ENCODE data around the gene SIAH2. TPM values are rescaled to one million over a fixed set of nuclear protein-coding genes. Genes with fewer than 3 reads are reported as not detected.

SIAH2 gene
- total and polyA plus RNA-seq, 2 experiments from 2014 or later = 6.3 to 28.8 TPM

DNA sequence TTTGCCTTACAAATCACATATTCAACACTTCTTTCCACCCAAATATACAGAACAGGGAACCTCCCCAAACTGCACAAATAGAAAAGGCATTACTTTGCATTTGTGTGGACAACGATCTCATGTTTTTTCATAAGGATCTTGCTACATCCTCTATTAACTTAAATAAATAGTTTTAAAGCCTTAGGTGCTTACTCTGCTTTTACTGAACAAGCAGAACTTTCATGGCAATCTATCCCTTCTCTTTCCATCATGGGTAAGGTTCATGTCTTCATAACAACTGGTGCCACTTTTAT lies 18.1 kb downstream of the SIAH2 start:
- Histone ChIP-seq H2AFZ (no peak overlapping the region), H3K9me2 (ENCODE audit: insufficient read depth) (no peaks in the 10 kb centered on the region), H4K20me1 (replicated peaks; ENCODE audit: insufficient read depth) (no peaks in the 10 kb centered on the region), H3K36me3 (ENCODE audit: insufficient read depth) (no peaks in the 10 kb centered on the region), H3K27me3 (ENCODE audit: insufficient read depth) (no peaks in the 10 kb centered on the region), H3K4me2 (no peak overlapping the region), H3F3A (replicated peaks; ENCODE audit: low read depth) (no peaks in the 10 kb centered on the region), H3K79me2 (replicated peaks; ENCODE audit: insufficient read depth) (peaks cover 8% of the 10 kb centered on the region), H3K4me3 (no peak overlapping the region), H3K27ac (ENCODE audit: low read depth) (no peak overlapping the region), H3K4me1 (ENCODE audit: insufficient read depth) (peaks cover 6% of the 10 kb centered on the region; the same call in 1 of the 2 replicates)
- Mint-ChIP-seq H3K27ac (no peak overlapping the region), H3K36me3 (ENCODE audit: low read depth) (no peaks in the 10 kb centered on the region), H3K4me1 (peaks cover 5% of the 10 kb centered on the region), H3K27me3 (ENCODE audit: insufficient read depth, low read depth, poor library complexity) (no peaks in the 10 kb centered on the region), H3K4me3 (no peak overlapping the region), H3K9me3 (no peaks in the 10 kb centered on the region)
- DNase-seq (ENCODE audit: low spot score) (no peak), ATAC-seq (no peak)
- TF ChIP-seq EZH2phosphoT487 (IDR thresholded peaks at IDR 0.05; ENCODE audit: unreplicated experiment) (no peak), EZH2 (IDR thresholded peaks at IDR 0.05; ENCODE audit: low read depth, unreplicated experiment) (no peak), JUNB (IDR thresholded peaks at IDR 0.05; ENCODE audit: unreplicated experiment) (no peak)

DNA sequence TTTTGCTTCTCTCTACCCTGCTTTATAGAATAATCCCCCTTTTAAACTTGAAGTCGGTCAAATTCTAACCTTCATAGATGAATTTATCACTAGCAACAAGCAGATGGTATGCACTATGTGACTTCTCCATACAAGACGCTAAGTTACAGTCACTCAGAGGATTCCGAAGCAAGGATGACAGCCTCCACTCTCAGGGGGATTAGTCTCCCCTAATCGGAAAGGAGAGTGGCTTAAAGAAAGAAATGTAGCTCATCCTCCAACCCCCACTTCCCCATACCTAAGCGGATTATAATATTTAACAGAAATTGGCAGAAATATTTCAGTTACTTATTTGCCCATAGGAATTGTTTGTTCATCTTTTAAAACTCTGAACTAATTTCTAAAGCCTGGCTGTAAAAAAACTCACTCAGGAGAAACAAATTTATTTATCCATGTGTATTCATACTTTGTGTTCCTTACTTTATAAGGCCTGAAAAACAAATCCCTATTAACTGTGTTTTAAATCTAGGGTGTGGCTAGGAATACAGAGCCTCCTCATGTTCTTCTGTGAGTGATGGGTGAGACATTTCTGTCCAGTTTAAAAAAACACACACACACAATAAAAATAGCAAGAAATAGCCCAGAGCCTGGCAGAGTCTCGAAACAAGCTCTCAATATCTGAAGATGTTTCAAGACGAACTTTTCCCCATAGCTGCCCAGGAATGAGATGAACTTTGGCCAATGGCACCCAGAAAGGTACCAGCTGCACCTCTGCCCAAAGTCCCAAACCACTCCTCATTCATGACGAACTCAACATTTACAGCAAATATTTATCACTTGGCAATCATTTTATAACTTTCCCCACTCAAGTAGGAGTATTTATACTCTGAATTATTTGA lies 18.7 kb downstream of the SIAH2 start:
- Histone ChIP-seq H3K4me2 (no peak overlapping the region), H3K9me2 (ENCODE audit: insufficient read depth) (no peaks in the 10 kb centered on the region), H4K20me1 (replicated peaks; ENCODE audit: insufficient read depth) (no peaks in the 10 kb centered on the region), H3F3A (replicated peaks; ENCODE audit: low read depth) (no peaks in the 10 kb centered on the region), H3K27ac (ENCODE audit: low read depth) (no peak overlapping the region), H3K4me3 (no peak overlapping the region), H3K36me3 (ENCODE audit: insufficient read depth) (no peaks in the 10 kb centered on the region), H3K79me2 (replicated peaks; ENCODE audit: insufficient read depth) (peaks cover 8% of the 10 kb centered on the region), H3K27me3 (ENCODE audit: insufficient read depth) (no peaks in the 10 kb centered on the region), H3K4me1 (ENCODE audit: insufficient read depth) (peaks cover 6% of the 10 kb centered on the region; the same call in 1 of the 2 replicates), H2AFZ (no peak overlapping the region)
- H3K27me3 Mint-ChIP-seq (ENCODE audit: insufficient read depth, low read depth, poor library complexity) = no peaks in the 10 kb centered on the region
- no peak for DNase-seq (ENCODE audit: low spot score)
- ATAC-seq = no peak
- peaks cover 5% of the 10 kb centered on the region for H3K4me1 Mint-ChIP-seq
- no peak overlapping the region for H3K27ac Mint-ChIP-seq
- H3K4me3 Mint-ChIP-seq = no peak overlapping the region
- no peaks in the 10 kb centered on the region for H3K36me3 Mint-ChIP-seq (ENCODE audit: low read depth)
- no peaks in the 10 kb centered on the region for H3K9me3 Mint-ChIP-seq
- TF ChIP-seq, protein P1, sequence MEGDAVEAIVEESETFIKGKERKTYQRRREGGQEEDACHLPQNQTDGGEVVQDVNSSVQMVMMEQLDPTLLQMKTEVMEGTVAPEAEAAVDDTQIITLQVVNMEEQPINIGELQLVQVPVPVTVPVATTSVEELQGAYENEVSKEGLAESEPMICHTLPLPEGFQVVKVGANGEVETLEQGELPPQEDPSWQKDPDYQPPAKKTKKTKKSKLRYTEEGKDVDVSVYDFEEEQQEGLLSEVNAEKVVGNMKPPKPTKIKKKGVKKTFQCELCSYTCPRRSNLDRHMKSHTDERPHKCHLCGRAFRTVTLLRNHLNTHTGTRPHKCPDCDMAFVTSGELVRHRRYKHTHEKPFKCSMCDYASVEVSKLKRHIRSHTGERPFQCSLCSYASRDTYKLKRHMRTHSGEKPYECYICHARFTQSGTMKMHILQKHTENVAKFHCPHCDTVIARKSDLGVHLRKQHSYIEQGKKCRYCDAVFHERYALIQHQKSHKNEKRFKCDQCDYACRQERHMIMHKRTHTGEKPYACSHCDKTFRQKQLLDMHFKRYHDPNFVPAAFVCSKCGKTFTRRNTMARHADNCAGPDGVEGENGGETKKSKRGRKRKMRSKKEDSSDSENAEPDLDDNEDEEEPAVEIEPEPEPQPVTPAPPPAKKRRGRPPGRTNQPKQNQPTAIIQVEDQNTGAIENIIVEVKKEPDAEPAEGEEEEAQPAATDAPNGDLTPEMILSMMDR (conservative IDR thresholded peaks at IDR 0.05; ENCODE audit: low read depth in 2 of 2) = no peak
- TF ChIP-seq NANOG (IDR thresholded peaks at IDR 0.05; ENCODE audit: borderline replicate concordance) (no peak), ZNF331 (CRISPR knock-in tag; IDR thresholded peaks at IDR 0.05; ENCODE audit: low read depth) (no peak), CREB1 (CRISPR knock-in tag; IDR thresholded peaks at IDR 0.05; ENCODE audit: low read depth) (no peak), STAT1 (IDR thresholded peaks at IDR 0.05; ENCODE audit: unreplicated experiment) (no peak)
- TF ChIP-seq, protein P2, sequence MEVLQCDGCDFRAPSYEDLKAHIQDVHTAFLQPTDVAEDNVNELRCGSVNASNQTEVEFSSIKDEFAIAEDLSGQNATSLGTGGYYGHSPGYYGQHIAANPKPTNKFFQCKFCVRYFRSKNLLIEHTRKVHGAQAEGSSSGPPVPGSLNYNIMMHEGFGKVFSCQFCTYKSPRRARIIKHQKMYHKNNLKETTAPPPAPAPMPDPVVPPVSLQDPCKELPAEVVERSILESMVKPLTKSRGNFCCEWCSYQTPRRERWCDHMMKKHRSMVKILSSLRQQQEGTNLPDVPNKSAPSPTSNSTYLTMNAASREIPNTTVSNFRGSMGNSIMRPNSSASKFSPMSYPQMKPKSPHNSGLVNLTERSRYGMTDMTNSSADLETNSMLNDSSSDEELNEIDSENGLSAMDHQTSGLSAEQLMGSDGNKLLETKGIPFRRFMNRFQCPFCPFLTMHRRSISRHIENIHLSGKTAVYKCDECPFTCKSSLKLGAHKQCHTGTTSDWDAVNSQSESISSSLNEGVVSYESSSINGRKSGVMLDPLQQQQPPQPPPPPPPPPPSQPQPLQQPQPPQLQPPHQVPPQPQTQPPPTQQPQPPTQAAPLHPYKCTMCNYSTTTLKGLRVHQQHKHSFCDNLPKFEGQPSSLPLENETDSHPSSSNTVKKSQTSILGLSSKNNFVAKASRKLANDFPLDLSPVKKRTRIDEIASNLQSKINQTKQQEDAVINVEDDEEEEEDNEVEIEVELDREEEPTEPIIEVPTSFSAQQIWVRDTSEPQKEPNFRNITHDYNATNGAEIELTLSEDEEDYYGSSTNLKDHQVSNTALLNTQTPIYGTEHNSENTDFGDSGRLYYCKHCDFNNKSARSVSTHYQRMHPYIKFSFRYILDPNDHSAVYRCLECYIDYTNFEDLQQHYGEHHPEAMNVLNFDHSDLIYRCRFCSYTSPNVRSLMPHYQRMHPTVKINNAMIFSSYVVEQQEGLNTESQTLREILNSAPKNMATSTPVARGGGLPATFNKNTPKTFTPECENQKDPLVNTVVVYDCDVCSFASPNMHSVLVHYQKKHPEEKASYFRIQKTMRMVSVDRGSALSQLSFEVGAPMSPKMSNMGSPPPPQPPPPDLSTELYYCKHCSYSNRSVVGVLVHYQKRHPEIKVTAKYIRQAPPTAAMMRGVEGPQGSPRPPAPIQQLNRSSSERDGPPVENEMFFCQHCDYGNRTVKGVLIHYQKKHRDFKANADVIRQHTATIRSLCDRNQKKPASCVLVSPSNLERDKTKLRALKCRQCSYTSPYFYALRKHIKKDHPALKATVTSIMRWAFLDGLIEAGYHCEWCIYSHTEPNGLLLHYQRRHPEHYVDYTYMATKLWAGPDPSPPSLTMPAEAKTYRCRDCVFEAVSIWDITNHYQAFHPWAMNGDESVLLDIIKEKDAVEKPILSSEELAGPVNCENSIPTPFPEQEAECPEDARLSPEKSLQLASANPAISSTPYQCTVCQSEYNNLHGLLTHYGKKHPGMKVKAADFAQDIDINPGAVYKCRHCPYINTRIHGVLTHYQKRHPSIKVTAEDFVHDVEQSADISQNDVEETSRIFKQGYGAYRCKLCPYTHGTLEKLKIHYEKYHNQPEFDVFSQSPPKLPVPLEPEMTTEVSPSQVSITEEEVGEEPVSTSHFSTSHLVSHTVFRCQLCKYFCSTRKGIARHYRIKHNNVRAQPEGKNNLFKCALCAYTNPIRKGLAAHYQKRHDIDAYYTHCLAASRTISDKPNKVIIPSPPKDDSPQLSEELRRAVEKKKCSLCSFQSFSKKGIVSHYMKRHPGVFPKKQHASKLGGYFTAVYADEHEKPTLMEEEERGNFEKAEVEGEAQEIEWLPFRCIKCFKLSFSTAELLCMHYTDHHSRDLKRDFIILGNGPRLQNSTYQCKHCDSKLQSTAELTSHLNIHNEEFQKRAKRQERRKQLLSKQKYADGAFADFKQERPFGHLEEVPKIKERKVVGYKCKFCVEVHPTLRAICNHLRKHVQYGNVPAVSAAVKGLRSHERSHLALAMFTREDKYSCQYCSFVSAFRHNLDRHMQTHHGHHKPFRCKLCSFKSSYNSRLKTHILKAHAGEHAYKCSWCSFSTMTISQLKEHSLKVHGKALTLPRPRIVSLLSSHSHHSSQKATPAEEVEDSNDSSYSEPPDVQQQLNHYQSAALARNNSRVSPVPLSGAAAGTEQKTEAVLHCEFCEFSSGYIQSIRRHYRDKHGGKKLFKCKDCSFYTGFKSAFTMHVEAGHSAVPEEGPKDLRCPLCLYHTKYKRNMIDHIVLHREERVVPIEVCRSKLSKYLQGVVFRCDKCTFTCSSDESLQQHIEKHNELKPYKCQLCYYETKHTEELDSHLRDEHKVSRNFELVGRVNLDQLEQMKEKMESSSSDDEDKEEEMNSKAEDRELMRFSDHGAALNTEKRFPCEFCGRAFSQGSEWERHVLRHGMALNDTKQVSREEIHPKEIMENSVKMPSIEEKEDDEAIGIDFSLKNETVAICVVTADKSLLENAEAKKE (CRISPR knock-in tag; IDR thresholded peaks at IDR 0.05) = no peak
- TF ChIP-seq, protein P3, sequence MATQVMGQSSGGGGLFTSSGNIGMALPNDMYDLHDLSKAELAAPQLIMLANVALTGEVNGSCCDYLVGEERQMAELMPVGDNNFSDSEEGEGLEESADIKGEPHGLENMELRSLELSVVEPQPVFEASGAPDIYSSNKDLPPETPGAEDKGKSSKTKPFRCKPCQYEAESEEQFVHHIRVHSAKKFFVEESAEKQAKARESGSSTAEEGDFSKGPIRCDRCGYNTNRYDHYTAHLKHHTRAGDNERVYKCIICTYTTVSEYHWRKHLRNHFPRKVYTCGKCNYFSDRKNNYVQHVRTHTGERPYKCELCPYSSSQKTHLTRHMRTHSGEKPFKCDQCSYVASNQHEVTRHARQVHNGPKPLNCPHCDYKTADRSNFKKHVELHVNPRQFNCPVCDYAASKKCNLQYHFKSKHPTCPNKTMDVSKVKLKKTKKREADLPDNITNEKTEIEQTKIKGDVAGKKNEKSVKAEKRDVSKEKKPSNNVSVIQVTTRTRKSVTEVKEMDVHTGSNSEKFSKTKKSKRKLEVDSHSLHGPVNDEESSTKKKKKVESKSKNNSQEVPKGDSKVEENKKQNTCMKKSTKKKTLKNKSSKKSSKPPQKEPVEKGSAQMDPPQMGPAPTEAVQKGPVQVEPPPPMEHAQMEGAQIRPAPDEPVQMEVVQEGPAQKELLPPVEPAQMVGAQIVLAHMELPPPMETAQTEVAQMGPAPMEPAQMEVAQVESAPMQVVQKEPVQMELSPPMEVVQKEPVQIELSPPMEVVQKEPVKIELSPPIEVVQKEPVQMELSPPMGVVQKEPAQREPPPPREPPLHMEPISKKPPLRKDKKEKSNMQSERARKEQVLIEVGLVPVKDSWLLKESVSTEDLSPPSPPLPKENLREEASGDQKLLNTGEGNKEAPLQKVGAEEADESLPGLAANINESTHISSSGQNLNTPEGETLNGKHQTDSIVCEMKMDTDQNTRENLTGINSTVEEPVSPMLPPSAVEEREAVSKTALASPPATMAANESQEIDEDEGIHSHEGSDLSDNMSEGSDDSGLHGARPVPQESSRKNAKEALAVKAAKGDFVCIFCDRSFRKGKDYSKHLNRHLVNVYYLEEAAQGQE (IDR thresholded peaks at IDR 0.05; ENCODE audit: unreplicated experiment) = no peak
